NCI-H524 (cell line): ENCODE results near the gene KCNN4.
"Not testable (repeated sequence)": the region's sequence is repeated elsewhere in the genome, so short reads cannot be mapped to it uniquely, and the experiment has no call there.

Source experiments
- DNase-seq, 2 experiments: peaks; one replicate each; lab custom pipeline; 2025; lab: John Stamatoyannopoulos, UW

The KCNN4 gene

DNA sequence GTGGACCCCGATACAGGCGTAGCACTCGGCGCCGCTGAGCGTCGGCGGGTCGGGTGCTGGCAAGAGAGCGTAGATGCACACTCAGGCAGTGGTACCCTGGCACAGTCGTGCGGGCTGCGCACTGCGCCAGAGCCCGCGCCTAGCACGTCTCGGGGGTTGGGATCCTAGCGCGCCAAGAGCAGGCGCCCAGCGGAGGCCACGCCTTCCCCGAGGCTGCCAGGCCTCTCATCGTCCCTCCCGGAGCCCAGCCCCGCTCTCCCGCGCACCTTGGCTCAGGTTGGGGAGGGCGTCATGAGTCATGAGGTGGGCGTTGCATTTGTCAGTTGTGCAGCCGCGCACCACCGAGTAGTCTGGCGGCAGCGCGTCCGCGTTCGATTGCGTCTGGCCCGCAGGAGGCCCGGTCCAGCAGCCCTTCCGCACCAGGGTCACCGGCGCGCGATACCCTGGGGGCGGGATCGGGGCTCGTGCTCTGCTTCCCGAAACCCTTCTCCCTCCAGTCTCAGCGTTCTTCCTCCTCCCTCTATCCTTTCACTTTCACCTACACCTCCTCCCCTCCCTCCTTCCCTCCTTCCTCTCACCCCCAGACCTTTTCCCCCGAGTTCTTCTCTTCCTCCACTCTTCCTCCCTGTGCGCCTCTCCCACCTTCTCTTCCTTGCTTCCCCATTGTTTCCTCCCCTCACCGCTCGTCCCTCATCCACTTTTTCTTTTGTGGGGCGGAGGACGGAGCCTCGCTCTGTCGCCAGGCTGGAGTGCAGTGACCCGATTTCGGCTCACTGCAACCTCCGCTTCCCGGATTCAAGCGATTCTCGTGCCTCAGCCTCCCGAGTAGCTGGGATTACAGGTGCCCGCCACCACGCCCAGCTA, 18.0 kb upstream of the KCNN4 start:
- no peak for DNase-seq

DNA sequence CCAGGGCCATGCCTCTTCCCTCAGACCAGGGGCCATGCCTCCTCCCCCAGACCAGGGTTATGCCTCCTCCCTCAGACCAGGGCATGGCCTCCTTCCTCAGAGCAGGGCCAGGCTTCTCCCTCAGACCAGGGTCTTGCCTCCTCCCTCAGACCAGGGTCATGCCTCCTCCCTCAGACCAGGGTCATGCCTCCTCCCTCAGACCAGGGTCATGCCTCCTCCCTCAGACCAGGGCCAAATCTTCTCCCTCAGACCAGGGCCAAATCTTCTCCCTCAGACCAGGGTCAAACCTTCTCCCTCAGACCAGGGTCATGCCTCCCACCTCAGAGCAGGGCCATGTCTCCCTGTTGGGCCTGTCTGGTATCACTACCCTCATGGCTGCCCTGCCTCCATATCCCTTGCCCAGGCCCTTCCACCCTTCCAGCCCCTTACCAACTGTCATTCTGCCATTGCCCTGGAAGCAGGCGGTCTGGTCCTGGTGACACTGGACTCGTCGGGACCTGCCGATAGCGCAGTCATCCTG, 17.3 kb upstream of the KCNN4 start:
- no peak for DNase-seq

DNA sequence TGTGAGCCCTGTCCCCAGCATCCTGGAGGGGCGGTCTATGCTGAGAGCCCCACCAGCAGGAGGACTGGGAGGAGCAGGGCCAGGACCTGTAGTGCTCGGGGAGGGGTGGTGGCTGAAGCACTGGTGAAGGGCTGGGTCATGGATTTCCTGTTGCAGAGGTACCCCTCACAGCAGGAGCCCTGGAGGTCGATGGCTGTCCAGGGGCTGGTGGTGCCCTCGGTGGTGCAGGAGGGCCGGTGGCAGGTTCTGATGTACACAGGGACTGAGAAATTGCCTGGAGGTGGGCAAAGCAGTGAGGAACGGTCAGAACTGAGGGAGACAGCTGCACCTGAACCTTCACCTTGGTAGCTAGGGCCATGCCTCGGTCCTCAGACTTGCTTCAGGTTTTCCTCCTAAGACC, 16.8 kb upstream of the KCNN4 start:
- DNase-seq, result no peak

DNA sequence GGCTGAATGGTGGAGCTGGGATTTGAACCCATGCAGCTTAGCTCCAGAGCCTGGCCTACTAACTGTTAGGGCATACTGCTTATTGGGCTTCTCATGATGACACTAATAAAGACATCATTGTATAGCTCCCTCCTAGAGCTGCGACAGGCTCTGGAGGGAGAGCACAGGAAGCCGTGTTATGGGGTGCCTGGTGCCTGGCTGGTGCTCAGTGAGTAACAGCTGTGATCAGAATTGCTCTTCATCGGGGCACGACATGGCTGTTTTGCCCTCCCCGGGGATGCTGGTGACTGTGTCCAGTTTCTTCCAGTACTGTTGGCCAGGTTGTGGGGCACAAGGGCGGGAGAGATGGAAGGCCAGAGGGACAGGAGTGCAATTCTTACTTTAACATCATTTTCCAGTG, 16.3 kb upstream of the KCNN4 start:
- DNase-seq, result no peak

DNA sequence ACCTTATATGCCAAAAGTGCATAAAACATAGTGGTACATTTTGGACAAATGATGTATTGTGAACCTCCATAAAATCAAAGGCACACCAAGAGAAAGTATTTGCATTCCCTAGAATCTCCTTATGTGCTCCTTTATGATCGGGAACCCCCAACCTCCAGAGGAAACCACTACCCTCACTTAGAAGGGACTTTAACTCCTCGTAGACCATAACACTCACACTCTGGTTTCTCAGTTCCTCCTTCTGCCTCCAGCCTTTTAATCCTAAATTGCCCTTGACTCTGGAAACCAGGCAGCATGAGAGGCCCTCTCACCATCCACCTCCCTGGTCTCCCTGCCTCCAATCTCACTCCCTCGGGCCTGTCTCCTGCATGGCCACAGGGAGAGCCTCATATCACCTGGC, 9.8 kb upstream of the KCNN4 start:
- no peak for DNase-seq

DNA sequence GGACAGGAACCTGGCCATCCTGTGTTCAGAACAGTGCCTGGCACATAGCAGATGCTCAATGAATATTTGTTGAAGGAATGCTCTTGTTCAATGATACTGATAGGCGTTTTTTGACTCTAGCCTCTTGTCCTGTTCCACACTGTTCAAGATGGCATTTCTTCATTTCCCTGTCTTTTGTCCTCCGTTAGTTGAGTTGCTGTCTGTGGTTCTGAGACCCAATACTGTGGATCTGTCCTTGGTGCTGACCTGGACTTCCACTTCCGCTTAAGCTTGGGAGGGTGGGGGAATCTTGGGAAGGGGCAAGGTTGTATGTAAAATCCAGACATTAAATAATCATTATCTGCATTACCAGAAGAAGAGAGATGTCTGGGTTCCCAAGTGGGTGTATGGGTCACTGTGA, 8.3 kb upstream of the KCNN4 start:
- DNase-seq, result no peak

DNA sequence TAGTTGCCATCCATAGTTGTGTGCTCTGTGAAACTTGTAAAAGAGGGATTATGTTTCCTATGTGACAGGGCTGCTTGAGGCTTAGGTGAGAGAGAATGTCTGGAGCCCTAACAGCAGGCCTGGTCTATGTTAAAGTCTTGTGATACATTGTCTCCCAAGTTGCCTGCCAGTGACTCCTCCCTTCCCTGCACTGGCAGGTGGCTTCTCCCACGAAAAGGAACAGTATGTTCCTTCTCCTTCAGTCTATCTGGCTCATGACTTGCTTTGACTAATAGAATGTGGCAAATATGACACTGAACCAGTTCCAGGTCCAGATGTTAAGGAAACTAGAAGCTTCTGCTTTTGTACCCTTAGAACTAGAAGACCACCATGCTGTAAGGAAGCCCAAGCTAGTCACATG, 5.9 kb upstream of the KCNN4 start:
- no peak for DNase-seq

DNA sequence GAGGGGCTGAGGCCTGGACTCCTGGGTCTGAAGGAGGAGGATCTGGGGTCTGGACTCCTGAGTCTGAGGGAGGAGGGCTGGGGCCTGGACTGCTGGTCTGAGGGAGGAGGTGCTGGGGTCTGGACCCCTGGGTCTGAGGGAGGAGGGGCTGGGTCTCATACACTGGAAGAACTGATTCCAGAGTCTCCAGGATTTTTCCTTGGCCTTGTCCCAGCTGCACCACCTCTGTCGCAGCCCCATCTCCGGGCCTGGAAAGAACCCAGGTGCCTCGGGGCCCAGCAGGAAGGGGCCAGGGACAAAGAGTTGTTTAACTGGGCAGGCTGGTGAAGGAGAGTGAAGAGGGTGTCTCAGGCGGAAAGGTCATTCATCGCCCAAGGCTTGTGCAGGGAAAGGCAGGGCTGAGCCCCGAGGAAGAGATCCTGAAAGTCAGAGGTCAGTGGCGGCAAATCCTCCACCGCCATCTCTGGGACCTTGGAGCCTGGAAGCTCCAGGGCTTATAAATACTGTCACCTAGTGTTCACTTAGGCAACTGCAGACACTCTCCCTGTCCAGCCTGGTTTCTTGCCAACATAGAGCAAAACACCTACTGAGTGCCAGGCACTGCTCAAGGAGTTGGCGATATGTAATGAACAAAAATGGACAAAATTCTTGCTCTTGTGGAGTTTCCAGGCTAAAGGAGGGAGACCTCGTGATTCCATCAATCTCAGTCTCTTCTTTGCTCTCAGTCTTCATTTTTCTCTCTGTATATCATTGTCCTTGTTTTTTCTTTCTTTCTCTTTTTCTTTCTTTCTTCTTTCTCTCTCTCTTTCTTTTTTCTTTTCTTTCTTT, 4.4 kb upstream of the KCNN4 start:
- peak; percentile 26 to 52 for DNase-seq

DNA sequence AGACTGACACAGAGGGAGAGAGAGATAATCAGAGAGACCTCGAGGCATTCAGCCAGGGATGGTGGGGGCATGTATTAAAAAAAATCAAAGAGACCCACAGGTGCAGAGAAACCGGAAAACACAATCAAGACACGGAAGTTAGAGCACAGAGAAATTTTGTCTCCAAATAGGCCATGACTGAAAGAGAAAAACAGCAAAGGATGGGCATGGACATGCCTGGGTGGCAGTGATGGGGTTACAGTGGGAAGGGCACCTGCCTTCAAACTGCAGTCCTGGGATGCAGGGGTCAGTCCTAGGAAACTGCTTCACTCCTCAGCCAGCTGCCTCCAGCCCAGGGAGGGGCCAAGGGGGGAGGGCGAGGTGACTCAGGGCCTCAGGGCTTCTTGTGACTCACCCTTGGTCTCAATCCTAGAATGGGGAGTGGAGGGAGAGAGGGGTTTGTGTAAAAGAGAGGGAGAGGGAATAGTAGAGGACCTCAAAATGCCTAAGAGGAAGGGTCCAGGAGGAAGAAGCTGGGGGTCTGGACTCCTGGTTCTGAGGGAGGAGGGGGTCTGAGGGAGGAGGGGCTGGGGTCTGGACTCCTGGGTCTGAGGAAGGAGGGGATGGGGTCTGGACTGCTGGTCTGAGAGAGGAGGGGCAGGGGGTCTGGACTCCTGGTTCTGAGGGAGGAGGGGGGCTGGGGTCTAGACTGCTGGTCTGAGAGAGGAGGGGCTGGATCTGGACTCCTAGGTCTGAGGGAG, 3.6 kb upstream of the KCNN4 start:
- DNase-seq, result no peak

DNA sequence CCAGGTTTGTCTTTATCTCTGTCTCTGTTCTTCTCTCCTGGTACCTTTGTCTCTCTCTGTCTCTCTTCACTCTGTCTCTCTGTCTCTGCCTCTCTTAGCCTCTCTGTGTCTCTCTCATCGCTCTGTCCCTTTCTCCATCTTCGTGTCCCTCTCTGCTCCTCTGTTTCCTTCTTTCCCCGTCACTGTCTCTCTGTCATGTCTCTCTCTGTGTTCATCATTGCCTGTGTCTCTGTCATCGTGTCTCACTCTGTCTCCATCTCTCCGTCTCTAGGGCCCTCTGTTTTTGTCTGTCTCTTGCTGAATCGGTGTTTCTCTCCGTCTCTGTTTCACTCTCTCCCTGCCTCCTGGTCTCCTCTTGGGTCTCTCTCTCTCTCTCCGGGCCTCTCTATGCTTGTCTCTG, 2.9 kb upstream of the KCNN4 start:
- DNase-seq, result no peak

DNA sequence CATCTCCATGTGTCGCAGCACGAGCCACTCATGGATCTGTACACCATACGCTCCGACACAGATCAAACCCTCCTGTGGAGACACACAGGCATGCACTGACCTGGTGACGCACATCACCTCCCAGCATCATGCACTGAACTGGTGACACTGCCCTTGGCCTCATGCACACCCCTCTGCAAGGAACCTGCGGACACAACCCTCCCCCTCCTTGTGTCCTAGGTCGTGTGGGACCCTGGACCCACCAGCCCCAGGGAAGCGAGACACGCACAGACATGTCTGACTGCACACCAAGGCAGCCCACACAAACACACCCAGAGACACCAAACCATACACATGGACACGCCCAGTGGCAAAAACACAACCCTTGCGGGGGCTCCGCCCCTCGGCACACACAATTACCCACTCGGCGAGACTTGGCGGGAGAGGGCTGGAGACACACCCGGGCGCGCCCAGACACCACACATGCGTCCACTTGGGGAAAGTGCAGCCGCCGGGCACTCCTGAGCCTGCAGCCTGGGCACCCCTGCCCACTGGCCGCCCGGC, 2.0 kb upstream of the KCNN4 start:
- no peak for DNase-seq

DNA sequence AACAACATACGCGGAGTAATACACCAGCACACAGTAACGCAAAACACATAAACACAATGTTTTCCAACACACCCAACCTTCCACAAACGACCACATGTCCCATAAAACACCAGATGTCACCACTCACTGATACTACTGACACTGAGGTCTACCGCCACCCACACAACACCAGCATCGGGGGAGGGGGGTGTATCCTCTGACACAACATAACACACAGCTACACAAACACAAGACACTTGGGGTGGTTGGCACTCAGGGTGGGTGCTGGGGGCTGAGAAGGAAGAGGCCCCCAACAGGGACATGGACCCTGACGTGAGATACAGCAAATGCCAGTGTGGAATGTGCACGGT, 1.5 kb upstream of the KCNN4 start:
- DNase-seq, result no peak

DNA sequence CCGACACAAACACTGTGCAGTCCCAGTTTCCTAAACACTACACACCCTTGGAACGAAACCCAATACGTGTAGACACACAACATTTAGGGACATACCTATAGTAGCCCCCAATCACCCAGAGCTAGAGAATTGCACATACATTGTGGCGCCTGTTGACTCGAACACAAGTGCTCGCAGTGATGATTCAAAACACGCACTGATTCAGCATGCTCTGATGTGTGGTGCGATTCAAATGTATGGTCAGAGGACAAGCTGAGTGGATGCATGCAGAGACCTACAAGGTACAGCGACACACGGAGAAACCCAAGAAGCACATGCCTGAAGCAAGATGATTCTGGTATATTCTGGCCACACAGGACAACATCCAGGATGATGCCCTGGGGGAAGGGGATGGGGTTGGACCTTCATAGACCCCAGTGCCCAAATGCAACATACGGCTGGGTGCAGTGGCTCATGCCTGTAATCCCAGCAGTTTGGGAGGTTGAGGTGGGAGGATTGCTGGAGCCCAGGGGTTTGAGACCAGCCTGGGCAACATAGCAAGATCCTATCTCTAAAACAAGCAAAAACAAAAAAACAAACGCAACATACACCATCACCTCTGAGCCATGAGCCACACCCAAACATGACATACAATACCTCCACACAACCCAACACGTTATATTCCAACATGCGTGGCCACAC, 997 bp upstream of the KCNN4 start:
- no peak for DNase-seq

DNA sequence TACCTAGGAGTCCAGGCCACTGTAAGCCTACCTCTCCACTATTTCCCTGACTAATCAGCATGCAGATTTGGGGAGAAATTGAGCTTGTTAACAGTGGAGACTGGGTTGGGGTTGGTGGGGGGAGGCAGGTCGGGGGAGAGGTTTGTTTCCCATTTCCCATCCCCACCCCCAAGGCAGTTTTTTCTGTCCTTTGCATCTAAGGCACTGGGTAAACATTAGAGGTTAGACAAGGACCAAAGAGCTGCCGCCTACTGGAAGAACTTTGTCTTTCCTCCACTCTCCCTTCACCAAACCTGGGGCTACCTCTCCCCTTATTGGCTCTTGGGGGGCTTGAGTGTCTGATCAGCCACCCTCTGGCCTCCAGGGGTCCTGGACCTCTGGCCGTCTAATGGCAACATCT, 953 bp downstream of the KCNN4 start:
- no peak for DNase-seq

DNA sequence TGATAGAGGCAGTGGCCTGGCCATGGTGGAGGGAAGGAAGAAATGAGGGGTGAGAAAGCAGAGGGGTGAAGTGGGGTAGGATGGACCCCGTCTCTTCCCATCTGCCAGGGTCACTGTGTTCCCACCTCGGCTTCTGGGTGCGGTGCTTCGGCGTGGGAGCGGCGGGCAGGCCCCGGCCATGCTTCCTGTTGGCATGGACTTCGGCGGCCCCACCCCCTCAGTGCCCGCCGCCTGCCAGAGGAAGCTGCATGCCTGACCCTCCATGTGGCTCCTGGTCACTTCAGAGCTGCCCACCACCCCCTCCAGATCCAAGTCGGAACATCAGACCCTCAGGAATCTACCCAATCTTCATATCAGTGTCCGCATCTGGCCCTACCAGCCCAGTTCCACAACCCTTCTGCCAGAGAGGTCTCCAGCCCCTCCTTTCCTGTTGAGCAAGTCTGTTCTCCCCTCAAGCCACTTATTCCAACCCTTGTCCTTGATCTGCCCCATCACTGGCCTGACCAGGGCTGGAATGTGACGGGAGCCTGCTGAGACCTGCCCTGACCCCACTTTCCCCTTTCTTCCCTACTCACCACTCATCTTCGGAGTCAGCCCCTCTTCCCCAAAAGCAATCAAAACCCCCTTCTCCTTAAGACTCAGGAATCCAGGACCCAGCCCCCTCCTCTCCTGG, 1.5 kb downstream of the KCNN4 start:
- no peak for DNase-seq

DNA sequence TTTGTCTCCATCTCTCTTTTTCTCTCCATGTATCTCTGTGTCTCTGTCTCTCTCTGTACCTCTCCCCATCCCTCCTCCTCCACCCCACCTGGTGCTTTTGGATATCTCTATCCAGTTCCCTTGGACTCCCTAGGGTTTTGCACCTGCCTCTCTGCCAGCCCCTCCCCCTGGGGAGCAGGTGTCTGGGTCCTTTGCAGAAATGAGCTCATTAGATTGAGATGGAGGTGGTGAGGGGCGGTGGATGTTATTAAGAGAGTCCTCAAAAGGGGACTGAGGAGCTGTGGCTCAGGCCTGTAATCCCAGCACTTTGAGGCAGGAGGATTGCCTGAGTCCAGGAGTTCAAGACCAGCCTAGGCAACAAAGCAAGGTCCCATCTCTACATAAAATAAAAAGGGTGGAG, 2.1 kb downstream of the KCNN4 start:
- peak in 1 of 2 experiments; percentile 13 for DNase-seq

DNA sequence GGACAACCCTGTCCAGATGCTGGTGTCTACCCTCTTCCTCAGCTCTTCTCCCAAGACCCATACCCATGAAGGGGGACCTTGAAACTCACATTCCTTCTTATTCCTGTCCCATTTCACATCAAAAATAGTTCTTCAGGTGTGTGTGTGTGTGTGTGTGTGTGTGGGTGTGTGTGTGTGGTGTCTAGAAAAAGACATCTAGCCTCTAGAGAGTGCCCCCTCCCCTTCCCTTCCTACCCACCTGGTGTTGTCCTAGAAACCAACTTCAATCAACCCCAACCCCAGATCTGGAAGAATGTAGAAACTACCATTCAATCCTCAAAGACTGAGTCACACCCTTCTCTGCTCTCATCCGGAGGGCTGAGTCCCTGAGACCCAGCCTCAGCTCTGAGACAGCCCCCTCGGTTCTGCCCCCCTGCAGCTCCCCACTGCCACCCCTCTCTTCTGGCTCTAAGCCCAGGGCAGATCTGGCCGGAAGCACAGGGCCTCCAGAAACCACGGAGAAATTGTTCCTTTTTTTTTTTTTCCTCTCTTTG, 3.5 kb downstream of the KCNN4 start:
- DNase-seq, result no peak

DNA sequence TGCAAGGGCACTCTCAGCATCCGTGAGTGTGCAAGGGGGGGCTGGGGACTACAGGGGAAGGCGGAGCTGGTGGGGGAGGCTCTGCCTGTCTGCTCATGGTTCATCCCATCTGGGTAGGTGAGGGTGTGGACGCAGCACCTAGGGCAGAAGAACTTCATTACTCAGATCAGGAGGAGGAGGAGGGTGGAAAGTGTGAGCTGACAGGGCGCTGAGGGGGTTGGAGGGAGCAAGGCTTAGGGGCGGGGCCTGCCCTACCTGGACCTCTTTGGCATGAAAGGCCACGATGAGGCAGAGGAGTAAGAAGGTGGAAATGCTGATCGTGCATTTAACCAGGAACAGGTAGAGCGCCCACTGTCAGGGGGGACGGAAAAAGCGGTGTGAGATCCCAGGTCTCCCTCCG, 4.5 kb downstream of the KCNN4 start:
- DNase-seq, result no peak

DNA sequence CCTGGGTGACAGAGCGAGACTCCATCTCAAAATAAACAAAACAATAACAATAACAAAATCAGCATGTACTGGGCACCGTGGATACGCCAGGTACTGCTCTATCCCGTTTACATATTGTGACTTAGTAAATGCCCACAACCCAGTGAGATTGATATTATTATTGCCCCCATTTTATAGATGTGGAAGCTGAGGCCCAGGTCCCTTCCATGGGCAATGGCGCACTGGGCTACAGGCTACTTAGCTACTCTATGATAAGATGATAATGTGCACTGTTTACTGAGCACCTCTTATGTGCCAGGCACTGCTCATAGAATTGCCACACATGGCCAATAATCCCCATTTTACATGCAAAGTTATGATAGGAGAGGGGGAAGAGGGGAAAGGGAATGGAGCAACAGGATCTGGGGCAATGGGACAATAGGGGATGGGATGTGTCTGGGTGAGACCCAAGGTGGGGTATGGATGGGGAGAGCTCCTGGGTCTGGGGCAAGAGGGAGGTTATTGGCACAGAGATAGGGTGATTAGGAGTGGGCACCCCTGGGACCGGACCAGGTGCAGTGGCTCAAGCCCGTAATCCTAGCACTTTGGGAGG, 5.4 kb downstream of the KCNN4 start:
- no peak for DNase-seq

DNA sequence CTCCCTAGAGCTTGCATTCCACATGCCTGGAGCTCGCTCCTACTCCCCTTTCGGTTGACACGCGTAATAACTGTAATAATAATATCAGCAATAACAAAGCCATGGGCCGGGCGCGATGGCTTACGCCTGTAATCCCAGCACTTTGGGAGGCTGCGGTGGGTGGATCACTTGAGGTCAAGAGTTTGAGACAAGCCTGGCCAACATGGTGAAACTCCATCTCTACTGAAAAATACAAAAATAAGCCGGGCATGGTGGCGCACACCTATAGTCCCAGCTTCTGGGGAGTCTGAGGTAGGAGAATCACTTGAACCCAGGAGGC, 5.9 kb downstream of the KCNN4 start:
- DNase-seq, result not testable (repeated sequence)
